ENCODE data around the gene FBXL17.

The FBXL17 gene

DNA sequence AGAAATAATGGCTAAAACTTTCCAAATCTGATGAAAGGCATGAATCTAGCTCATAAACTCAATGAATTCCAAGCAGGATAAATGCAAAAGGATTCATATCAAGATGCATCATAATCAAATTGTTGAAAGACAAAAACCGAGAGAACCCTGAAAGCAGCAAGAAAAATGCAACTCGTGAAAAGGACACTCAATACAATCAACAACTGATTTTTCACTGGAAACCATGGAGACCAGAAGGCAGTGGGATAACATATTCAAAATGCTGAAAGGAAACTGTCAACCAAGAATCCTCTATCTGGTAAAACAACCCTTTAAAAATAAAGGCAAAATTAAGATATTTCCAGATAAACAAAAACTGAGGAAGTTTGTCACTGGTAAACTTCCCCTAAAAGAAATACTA, 9.5 kb downstream of the FBXL17 start:
- DNase-seq: no peak

DNA sequence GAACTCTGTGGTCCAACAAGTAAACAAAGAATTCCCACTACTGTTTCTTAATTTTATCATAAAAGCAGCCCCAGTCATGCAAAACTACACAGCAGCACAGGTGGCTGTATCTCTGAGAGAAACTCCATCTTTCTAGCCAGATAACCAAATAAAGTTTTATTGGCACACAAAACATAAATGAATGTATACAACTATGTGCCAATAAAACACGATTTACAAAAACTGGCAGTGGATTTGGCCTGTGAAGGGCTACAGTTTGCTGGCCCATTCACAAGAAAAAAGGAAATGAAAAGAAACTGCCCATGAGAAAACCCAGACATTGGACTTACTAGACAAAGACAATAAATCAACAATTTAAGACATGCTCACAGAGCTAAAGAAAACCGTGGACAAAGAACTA, 10.6 kb downstream of the FBXL17 start:
- no peak for DNase-seq

DNA sequence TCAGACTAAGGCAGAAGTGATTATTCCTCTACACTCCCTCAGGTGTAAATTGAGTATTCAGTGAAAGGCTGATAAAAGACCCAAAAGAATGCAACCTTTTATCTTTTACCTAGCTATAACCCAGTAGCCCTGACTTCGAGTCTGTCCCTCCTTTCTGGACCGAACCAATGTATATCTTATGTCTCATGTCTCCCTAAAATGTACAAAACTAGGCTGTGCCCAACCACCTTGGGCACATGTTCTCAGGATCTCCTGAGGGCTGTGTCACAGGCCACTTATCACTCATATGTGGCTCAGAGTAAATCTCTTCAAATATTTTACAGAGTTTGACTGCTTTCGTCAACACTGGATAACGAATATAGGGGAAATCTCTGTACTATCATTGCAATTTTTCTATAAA, 12.7 kb downstream of the FBXL17 start:
- no peak for DNase-seq

DNA sequence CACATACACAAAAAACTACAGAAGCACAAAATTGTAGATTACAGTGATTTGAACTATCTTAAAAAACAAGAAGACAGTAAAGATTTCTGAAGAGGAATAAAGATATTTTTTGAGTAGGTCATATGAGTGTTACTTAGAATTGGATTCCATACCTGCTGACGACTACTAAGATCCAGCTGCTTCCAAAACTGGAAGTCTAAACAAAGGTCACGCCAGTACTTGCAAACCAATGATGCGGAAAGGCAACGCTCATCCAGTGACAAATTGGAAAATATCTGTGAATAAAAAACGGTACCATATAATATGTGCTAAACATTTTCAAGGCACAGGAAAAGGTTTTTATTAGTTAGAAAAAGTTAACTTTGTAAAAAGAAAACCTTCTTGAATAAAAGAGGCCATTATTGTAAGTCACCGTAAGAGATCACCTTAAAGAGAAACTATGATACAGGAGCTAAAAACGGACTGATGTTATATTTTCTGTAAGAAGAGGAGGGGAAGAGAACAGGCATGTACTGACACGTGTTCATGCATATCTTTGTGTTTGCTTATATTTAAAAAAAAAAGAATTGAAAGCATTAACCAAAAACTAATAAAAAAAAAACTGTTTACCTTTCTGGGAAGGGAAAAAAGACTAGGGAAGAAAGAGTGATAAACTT, 14.1 kb downstream of the FBXL17 start:
- DNase-seq: no peak

DNA sequence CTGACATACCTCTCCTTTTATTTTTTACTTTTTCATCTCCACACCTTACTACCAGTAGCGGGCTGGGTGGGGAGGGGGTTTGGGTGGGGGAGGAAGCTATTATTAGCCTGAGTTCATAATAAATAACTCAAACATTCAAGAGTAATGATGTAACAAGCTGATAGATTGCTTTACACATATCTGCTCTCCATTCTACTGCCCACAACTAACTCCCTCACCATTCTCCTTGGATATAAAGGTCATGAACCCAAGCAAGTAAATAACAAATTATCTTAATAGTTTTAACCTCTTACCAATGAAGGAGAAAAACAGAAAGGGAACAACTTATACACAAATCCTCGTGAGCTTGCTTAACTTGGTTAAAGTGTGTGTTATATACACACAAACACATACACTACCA, 15.4 kb downstream of the FBXL17 start:
- no peak for DNase-seq

DNA sequence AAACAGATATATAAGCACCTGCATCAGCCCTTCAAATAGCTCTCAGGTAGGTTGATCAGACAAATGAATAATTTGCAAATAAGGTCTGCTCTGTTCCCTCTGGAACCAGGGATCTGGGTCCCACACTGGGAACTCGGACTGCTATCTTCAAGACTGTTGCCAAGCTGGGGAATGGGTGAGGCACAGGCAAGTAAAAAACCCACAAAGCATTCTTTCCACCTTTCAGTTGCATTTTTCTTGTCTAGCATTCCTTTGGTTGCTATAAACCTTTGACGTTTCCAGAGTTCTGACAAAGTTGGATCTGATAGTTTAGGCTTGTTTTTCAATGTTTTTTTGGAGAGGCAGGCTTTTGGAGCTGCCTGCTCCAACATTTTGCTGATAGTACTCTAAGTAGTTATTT, 20.1 kb downstream of the FBXL17 start:
- no peak for DNase-seq

DNA sequence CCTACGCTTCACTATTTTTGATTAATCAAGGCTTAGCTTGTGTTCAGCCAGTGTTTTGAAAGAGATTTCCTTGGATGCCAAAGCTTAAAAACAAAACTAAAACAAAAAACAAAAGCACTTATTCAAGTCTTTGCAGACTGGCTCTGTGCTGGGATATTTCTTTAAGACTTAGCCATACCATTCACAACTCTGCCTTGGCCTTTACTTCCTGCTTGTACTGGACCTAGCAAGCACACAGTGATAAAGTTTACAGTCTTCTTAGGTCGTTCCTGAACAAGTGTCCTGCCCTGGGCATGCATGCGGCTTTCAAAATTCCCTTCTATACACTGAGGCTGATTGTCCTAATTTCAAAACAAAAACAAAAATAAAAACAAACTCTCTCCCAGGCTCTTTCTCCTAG, 20.7 kb downstream of the FBXL17 start:
- no peak for DNase-seq

DNA sequence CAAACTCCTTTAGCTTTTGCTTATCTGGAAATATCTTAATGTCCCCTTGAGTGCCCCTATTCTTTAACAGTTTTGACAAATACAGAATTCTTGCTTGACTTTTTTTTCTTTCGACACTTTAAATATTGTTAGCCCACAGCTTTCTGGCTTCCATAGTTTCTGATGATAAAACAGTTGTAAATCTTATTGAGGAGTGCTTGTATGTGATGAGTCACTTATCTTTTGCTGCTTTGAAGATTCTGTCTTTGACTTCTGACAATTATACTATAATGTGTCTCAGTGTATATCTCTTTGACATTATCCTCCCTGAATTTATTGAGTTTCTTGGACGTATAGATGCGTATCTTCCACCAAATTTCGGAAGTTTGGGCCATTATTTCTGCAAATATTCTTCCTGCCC, 21.6 kb downstream of the FBXL17 start:
- no peak for DNase-seq

DNA sequence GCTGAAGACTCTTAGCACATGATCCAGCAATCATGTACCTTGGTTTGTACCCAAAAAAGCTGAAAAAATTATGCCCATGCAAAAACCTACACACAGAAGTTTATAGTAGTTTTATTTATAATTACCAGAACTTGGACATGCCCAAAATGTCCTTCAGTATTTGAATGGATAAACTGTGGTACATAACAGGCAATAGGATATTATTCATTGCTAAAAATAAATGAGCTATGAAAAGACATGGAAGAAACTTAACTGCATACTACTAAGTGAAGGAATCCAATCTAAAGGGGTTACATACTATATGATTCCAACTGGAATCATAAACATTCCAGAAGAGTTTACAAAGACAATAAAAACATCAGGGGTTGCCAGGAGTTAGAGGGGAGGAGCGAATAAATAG, 25.6 kb downstream of the FBXL17 start:
- DNase-seq: no peak

DNA sequence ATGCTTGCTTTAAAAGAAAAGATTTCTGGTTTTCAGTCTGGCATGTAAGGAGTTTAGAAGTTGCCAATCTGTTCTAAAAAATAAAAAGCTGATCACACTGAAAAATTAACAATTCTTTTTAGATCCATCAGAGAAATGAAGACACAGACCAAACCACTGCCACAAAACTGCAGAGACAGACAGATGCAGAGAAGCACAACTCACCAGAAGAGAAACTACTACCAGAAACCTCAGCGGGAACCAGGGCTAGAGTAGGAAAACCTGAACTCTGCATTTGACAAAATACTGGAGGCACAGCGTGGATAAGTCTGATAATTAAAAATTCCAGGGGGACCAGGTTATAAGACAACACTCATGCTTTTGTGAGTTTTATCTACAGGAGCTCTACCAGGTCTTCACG, 28.8 kb downstream of the FBXL17 start:
- no peak for DNase-seq

DNA sequence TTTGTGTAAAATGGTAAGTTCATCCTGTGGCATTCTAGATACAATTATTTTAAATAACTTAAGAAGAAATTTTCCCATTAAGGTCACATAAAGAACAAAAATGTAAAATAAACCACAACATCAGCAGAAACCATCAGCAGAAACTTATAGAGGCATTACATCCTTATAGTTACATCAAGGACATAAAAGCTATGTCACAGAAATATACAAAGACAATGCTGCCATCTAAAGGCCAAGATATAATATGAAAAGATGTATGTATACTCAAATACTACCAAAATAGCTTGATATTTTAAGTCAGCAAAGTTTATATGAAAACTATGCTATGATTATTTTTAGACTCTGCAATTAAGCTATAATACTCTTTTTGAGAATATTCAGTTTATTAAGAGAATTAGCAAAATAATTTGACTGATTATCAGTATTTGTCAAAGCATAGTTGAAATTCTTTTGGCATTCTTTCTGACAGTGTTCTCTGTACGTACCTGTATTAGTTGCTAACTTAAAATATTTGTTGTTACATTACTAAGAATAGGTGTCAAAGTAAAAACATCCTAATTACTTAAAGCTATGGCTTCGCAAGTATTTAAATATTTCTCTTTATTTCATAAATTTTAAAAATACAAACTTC, 36.2 kb downstream of the FBXL17 start:
- peak; percentile 50 to 57 for DNase-seq

DNA sequence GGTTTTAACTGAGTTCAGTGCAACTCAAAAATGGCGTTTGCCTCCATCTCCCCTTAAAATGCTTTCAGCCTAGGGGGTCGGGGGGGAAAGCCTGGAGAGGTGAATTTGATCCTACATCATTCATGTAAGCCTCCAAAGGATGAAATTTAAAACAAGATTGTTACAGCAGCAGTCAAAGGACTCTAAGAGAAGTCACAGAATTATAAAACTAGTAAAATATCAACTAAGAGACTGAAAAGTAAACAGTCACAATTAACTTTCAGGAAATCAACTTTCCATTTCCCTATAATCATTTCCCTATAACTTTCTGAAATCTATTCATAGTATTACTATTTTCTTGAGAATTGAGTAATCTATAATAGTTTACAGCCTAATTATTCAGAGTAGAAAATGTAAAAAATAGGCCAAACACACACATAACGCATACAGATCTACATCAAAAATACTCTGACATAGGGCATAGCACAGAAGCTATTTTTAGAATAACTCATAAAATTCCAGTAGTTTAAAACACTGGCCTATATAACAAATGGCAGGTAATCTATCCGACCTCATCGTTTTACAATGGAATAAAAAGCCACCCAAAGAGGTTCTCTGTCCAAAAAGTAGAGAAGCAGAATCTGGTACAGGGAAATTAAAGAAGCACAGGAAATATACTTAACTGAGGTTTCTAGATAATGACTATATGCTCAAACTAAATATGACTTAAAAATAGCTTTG, 37.6 kb downstream of the FBXL17 start:
- DNase-seq: no peak

DNA sequence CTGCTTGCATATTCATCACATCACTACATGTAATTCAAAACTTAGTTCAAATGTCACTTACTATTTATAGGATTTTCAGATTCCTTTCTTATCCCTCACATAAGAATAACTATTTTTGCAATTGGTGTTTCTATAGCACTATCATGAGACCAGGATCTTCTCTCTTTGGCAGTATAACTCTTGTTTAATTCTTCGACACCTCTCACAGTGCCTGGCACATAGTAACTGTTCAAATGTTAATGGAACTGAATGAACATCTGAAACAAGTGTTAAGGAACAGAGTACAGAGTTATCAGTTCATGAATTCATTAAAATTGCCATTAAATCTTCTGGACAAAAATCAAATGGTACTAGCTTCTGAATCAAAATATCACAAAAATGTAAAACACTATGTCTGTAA, 40.0 kb downstream of the FBXL17 start:
- no peak for DNase-seq

DNA sequence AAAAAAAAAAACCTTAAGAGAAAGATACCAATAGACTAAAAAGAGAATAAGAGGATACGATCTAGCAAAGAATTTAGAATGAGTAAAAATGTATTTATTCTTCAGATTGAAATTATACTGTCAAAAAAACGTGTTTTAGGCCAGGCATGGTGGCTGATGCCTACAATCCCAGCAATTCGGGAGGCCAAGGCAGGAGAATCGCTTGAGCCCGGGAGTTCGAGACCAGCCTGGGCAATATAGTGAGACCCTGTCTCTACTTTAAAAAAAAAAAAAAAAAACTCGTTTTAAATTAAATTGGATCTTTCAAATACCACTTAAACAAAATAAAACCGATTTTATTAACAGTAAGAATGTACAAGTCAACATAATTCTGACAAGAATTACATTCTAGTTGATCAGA, 41.8 kb downstream of the FBXL17 start:
- no peak for DNase-seq

DNA sequence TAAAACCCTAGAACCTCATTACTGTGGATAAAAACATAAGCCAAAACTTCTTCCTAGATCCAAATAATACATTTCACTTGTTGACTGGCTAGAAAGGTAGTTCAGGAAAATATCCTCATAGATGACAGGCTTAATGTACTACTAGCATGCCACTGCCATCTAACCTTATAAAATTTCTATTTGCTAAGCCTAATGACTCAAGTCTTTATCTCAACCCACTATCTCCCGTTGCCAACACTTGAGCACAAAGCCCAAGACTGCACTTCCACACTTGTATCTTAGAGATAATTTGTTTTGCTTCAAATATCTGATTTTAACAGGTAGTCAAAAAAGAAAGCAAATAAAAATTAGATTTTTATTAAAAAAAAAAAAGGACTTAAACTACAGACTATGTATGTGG, 42.7 kb downstream of the FBXL17 start:
- DNase-seq: no peak

DNA sequence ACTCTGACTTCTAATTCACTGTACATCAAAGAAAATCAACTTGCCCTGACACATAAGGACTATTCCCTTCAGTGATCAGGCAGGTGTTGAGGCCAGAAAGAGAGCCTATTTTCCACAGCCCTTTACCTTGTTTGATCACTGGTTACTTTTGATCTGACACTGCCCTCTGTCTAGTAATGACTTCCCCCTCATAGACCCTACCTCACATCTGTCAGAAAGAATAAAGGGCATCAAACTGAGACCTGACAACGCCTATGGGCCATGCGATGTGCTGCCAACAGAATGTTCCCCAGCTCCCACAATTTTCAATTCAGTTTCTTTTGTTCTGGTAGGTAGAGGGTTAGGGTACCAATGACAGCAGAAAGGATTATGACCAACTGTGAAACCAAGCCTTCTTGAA, 47.7 kb downstream of the FBXL17 start:
- no peak for DNase-seq

DNA sequence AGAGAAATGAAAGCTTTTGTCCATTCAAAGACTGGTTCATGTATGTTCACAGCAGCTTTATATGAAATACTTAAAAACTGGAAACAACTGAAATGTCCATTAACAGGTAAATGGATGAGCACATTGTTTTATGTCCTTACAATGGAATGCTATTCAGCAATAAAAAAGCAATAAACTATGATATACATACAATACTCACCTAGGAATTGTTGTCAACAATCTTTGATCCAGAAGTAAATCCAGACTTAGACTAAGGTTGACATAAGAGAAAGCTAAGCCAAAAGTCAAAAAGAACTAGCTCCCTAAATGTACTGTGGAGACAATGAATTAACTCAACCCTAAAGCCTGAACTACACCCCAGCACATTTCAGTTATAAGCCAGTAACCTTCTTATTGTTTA, 54.9 kb downstream of the FBXL17 start:
- DNase-seq: no peak

DNA sequence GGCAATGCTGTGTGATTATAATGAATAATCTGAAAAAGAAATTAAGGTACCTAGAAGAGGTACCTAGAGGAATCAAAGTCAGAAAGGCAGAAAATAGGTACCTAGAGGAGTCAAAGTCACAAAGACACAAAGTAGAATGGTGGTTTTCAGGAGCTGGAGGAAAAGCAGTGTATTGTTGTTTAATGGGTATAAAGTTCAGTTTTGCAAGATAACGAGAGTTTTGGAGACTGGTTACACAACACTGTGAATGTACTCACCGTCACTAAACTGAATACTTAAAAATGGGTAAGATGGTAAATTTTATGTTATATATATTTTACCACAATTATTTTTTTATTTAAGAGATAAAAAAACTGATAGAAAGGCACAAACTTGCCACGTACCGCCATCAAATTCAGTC, 57.0 kb downstream of the FBXL17 start:
- DNase-seq: no peak

DNA sequence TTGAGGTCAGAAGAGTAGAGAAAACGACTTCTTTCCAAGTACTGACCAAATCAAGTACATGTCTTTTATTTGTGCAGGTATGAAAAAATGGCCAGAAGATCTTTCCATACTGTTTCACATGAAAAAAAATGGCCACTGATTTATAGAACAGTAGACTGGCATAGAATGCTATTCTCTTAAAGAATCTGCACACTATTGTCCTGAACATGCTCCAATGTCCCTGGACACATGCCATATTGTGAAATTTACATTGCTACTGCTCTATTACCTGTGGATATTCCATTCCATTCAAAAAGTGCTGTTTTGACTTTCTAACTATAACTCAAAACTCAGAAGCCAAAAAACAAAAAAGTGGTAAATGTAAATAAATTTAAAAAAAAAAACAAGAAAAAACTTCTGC, 60.6 kb downstream of the FBXL17 start:
- DNase-seq: no peak

DNA sequence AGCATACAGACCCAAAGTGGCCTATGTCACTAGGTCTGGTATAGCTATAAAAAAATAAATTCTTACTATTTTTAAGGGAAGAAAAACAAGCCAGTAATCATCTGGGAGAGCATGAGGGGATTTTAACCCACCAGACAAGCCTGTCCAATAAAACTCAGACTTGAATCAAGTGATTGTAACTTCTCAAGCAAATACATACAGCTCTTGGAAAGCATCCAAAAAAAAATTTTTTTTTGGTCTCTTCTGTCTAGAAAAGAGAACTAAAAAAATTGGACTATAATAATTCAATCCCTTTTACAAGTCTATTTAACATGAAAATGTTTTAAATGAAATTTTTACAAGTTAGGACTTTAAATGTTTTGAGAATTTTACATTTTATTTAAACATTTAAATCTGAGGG, 61.7 kb downstream of the FBXL17 start:
- no peak for DNase-seq

DNA sequence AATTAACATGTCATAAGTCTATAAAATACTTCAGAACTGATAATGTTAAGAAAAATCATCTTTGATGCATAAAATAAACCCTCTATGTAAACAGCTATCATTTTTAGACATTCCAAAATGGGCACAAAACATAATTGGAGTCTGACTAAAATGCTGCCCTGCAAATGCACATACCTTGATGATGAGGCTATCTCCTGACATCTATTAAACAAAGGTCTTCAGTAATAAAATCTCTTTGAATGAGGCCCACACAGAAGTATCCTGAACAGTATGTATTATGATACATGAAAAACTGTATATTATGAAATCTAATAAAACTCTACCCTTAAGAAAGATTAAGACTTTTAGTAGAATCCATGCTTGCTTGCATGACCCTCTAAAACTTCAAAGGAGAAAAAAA, 66.1 kb downstream of the FBXL17 start:
- no peak for DNase-seq

DNA sequence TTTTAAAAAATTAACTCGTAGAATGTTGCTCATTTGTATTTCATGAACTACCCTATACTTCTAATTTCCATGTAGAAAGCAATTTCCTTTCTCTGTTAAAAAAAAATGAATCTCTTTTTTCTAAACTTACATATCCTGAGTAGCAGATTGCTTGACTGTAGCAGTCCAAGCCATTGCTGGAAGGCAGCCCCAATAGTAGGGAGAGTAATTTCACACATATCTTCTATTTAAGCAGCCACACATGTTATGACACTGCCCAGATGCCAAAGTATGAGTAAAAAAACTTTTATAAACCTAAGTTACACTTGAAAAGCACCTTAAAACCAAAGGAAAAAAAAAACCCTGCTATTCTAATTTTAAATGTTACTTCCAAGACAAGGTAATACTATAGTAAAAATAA, 69.6 kb downstream of the FBXL17 start:
- no peak for DNase-seq

DNA sequence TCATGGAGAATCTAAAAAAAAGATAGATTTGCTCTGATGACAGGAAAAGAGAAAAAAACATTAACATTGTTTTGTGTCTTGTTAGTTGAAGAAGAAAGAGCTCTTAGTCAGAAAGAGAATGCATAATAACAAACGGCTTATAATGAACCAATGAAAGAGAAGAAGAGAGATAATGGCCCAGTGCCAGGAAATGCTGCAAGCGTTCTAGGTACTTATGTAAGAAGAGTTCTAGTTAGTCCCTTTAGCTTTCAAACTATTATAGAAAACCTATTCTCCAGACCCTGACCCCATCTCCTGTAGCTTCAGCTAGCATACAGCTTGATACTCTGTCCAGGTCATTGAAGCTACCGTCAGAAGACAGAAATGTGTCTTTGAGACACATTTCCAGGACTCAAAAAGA, 70.2 kb downstream of the FBXL17 start:
- DNase-seq: no peak

DNA sequence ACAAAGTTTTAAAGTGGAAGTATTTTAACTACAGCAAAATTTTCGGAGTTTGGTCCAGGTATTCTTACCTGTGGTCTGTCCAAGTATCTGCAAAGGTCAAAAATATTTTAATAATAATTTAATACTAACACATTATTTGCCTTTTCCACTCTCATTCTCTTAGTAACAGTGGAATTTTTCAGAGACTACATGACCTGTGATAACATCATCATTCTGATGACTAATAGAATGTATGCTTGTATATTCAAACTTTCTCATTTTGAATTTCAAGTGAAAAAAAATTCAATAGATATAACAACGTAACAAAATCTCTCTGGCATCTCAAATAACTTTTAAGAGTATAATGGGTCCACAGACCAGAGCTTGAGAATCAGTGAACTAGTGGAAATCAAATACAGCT, 78.3 kb downstream of the FBXL17 start:
- peak in 1 of 2 donors; percentile 25 for DNase-seq

DNA sequence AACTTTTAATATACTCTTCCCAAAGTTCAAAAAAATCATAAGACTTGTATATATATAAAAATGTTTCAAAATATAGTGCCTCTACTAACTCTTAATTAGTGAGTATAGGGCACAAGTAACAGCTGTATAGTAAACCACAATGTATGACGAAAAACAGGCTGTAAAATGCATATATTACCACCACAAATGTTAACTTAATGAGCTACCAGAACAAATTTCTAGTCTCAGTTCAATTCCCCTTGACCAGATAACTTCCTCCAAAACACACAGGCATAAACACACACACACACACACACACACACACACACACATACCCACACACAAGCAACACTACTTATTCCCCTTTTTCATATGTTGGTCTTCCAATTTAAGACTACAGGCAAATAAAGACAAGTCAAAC, 78.8 kb downstream of the FBXL17 start:
- DNase-seq: peak; percentile 34 to 45
